ENCODE results near the gene ANGPTL5.

DNA sequence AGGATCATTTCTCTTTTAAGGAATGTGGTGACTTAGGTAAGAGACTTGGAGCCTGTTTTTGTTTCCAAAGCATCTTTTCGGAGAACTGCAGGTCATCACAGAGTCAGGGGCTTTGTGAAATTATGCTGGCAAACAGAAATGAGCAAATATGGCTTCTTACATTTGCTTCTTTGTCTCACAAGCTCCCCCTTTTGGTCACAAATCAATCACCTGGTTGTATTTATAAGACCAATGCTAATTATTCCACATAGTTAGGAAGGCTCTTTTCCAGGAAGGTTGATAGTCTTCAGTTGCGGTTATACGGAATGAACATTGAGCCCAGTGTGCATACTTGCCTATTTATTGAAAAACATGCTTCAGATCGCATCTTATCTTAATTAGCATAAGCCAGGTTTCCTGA lies 36.1 kb downstream of the ANGPTL5 start:
- TF ChIP-seq, protein P1, sequence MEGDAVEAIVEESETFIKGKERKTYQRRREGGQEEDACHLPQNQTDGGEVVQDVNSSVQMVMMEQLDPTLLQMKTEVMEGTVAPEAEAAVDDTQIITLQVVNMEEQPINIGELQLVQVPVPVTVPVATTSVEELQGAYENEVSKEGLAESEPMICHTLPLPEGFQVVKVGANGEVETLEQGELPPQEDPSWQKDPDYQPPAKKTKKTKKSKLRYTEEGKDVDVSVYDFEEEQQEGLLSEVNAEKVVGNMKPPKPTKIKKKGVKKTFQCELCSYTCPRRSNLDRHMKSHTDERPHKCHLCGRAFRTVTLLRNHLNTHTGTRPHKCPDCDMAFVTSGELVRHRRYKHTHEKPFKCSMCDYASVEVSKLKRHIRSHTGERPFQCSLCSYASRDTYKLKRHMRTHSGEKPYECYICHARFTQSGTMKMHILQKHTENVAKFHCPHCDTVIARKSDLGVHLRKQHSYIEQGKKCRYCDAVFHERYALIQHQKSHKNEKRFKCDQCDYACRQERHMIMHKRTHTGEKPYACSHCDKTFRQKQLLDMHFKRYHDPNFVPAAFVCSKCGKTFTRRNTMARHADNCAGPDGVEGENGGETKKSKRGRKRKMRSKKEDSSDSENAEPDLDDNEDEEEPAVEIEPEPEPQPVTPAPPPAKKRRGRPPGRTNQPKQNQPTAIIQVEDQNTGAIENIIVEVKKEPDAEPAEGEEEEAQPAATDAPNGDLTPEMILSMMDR (IDR thresholded peaks at IDR 0.05), result peak in 1 of 5 experiments; percentile 18
- no peak for TF ChIP-seq POLR2A (IDR thresholded peaks at IDR 0.05)

Measured in tibial nerve (tissue), 3 donors.